ENCODE data around the gene DDX24. TPM values are rescaled to one million over a fixed set of nuclear protein-coding genes. Genes with fewer than 3 reads are reported as not detected.

DDX24 gene
- total and polyA plus RNA-seq, 2 donors (not counting 1 experiment from before 2014, with no cell fraction given), result 143 to 192 TPM

DNA sequence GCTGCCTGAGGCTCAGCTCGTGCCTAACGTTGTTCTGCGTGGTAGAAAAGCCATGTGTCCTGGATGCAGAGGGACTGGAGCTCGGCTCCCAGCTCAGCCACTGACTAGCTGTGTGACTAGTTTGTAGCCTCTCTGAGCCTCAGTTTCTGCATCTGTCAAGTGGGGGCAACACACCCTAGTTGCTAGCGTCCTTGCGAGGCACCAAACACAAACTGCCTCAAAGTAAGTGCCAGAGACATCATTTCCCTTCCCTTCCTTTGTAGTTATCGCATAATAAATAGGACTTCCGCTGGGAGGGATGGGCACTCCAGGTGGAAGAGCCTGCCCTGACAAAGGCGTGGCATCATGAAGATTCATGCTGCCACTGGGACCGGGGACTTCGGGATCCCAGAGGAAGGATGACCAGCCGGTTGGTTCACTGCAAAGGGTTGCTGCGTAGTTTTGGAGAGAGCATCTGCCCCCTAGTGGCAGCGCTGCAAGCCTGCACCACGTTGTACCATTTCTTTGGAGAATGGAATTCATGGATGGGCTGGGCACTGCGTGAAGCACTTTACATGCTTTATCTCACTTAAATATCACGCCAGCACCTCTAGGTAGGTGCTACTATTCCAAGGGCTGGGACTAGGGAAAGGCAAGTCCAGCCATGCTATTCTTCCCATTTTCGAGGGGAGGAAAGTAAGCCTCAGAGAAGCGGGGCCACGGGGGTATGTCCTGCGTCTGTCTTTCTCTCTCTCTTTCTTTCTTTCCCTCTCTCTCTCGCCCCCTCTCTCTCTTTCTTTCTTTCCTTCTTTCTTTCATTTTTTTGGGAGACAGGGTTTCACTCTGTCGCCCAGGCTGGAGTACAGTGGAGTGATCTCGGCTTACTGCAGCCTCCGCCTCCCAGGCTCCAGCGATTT, 79.3 kb downstream of the DDX24 start:
- TF ChIP-seq, protein P1, sequence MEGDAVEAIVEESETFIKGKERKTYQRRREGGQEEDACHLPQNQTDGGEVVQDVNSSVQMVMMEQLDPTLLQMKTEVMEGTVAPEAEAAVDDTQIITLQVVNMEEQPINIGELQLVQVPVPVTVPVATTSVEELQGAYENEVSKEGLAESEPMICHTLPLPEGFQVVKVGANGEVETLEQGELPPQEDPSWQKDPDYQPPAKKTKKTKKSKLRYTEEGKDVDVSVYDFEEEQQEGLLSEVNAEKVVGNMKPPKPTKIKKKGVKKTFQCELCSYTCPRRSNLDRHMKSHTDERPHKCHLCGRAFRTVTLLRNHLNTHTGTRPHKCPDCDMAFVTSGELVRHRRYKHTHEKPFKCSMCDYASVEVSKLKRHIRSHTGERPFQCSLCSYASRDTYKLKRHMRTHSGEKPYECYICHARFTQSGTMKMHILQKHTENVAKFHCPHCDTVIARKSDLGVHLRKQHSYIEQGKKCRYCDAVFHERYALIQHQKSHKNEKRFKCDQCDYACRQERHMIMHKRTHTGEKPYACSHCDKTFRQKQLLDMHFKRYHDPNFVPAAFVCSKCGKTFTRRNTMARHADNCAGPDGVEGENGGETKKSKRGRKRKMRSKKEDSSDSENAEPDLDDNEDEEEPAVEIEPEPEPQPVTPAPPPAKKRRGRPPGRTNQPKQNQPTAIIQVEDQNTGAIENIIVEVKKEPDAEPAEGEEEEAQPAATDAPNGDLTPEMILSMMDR (conservative IDR thresholded peaks at IDR 0.05 in 1 of 2, IDR thresholded peaks at IDR 0.05 in 1 of 2; ENCODE audit: low read depth in 1 of 2, low read length in 2 of 2), result peak; percentile 96 to 98
- TF ChIP-seq EZH2 (IDR thresholded peaks at IDR 0.05; ENCODE audit: low read length, missing control alignments), result no peak
- no peaks in the 10 kb centered on the region for H3K9me3 ChIP-seq (ENCODE audit: control insufficient read depth, insufficient read depth, low read depth, low read length)
- no peak overlapping the region for H3K4me3 ChIP-seq (replicated peaks in 1 of 4; ENCODE audit: control extremely low read depth in 1 of 4, insufficient read depth in 1 of 4, low read depth in 3 of 4, low read length in 4 of 4)
- H3K9ac ChIP-seq (ENCODE audit: insufficient read depth, low read length), result no peak overlapping the region
- peaks cover 7% of the 10 kb centered on the region for H3K27me3 ChIP-seq (ENCODE audit: control insufficient read depth, insufficient read depth, low read length)
- H3K36me3 ChIP-seq (ENCODE audit: control insufficient read depth, insufficient read depth, low read length), result no peaks in the 10 kb centered on the region
- peak; percentile 49 to 71 for DNase-seq (ENCODE audit: low read depth in 2 of 2)
- no peaks in the 10 kb centered on the region for H3K4me1 ChIP-seq (ENCODE audit: control insufficient read depth, extremely low read depth, insufficient read depth, low read length)
- no peaks in the 10 kb centered on the region for H3K79me2 ChIP-seq (ENCODE audit: control insufficient read depth, insufficient read depth, low read length)
- H4K20me1 ChIP-seq (ENCODE audit: control insufficient read depth, extremely low read depth, insufficient read depth, low read length), result no peaks in the 10 kb centered on the region
- H3K27ac ChIP-seq (ENCODE audit: insufficient read depth, low read length), result no peak overlapping the region
- no peak overlapping the region for H3K4me2 ChIP-seq (ENCODE audit: extremely low read depth, insufficient read depth, low read length)
- no peak overlapping the region for H2AFZ ChIP-seq (ENCODE audit: low read length)

DNA sequence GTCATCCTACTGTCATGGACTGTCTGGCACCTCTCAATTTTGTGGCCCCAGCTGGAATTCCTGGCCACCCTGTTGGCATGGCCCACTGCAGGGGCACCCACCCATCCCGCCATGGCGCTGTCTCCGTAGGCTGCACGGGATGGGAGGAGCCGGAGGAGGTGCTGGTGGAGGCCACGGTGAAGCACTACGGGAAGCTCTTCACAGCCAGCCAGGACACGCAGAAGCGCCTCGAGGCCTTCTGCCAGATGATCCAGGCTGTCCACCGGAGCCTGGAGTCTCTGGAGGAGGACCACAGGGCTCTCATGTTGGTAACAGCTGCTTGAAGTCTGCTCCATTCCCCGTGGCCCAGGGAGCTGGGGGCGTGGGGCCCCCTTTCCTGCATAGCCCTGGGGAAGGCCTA, 80.0 kb downstream of the DDX24 start:
- no peaks in the 10 kb centered on the region for H3K36me3 ChIP-seq (ENCODE audit: control insufficient read depth, insufficient read depth, low read length)
- DNase-seq (ENCODE audit: low read depth in 2 of 2), result no peak
- no peaks in the 10 kb centered on the region for H3K4me1 ChIP-seq (ENCODE audit: control insufficient read depth, extremely low read depth, insufficient read depth, low read length)
- no peak overlapping the region for H3K27ac ChIP-seq (ENCODE audit: insufficient read depth, low read length)
- no peak overlapping the region for H3K4me2 ChIP-seq (ENCODE audit: extremely low read depth, insufficient read depth, low read length)
- peaks cover 7% of the 10 kb centered on the region for H3K27me3 ChIP-seq (ENCODE audit: control insufficient read depth, insufficient read depth, low read length)
- TF ChIP-seq, protein P1 (conservative IDR thresholded peaks at IDR 0.05 in 1 of 2, IDR thresholded peaks at IDR 0.05 in 1 of 2; ENCODE audit: low read depth in 1 of 2, low read length in 2 of 2), result no peak
- no peak for TF ChIP-seq EZH2 (IDR thresholded peaks at IDR 0.05; ENCODE audit: low read length, missing control alignments)
- H2AFZ ChIP-seq (ENCODE audit: low read length), result no peak overlapping the region
- H3K4me3 ChIP-seq (replicated peaks in 1 of 4; ENCODE audit: control extremely low read depth in 1 of 4, insufficient read depth in 1 of 4, low read depth in 3 of 4, low read length in 4 of 4), result no peak overlapping the region
- H3K9me3 ChIP-seq (ENCODE audit: control insufficient read depth, insufficient read depth, low read depth, low read length), result no peaks in the 10 kb centered on the region
- no peaks in the 10 kb centered on the region for H4K20me1 ChIP-seq (ENCODE audit: control insufficient read depth, extremely low read depth, insufficient read depth, low read length)
- H3K79me2 ChIP-seq (ENCODE audit: control insufficient read depth, insufficient read depth, low read length), result no peaks in the 10 kb centered on the region
- H3K9ac ChIP-seq (ENCODE audit: insufficient read depth, low read length), result no peak overlapping the region

DNA sequence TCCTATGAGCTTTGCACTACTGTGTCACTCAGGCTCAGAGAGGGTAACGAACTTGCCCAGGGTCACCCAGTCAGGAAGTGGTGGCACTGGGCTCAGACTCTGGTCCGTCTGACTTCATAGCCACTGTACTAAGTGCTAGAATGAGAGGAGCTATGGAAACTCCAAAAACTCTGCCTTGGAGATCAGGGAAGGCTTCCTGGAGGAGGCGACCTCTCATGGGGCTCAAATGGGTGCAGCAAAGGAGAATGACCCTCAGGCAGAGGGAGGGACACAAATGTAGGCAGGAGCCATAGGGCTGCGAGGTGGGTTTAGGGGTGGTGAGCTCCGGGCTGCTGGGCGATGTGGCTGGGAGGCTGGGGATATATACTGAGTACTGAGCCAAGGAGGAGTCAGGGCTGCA, 80.7 kb downstream of the DDX24 start:
- Histone ChIP-seq H3K36me3 (ENCODE audit: control insufficient read depth, insufficient read depth, low read length) (no peaks in the 10 kb centered on the region), H3K9me3 (ENCODE audit: control insufficient read depth, insufficient read depth, low read depth, low read length) (no peaks in the 10 kb centered on the region)
- no peak for DNase-seq (ENCODE audit: low read depth in 2 of 2)

More for the DNA sequence above, 80.7 kb downstream of the DDX24 start:
- no peak overlapping the region for H3K27ac ChIP-seq (ENCODE audit: insufficient read depth, low read length)
- H3K4me2 ChIP-seq (ENCODE audit: extremely low read depth, insufficient read depth, low read length), result no peak overlapping the region
- TF ChIP-seq EZH2 (IDR thresholded peaks at IDR 0.05; ENCODE audit: low read length, missing control alignments), result no peak
- TF ChIP-seq, protein P1 (conservative IDR thresholded peaks at IDR 0.05 in 1 of 2, IDR thresholded peaks at IDR 0.05 in 1 of 2; ENCODE audit: low read depth in 1 of 2, low read length in 2 of 2), result no peak
- H3K4me3 ChIP-seq (replicated peaks in 1 of 4; ENCODE audit: control extremely low read depth in 1 of 4, insufficient read depth in 1 of 4, low read depth in 3 of 4, low read length in 4 of 4), result no peak overlapping the region
- peaks cover 9% of the 10 kb centered on the region for H3K27me3 ChIP-seq (ENCODE audit: control insufficient read depth, insufficient read depth, low read length)
- H3K79me2 ChIP-seq (ENCODE audit: control insufficient read depth, insufficient read depth, low read length), result no peaks in the 10 kb centered on the region
- no peaks in the 10 kb centered on the region for H3K4me1 ChIP-seq (ENCODE audit: control insufficient read depth, extremely low read depth, insufficient read depth, low read length)
- H3K9ac ChIP-seq (ENCODE audit: insufficient read depth, low read length), result no peak overlapping the region
- H2AFZ ChIP-seq (ENCODE audit: low read length), result no peak overlapping the region
- H4K20me1 ChIP-seq (ENCODE audit: control insufficient read depth, extremely low read depth, insufficient read depth, low read length), result no peaks in the 10 kb centered on the region

Data from fibroblast of lung (primary cell).